Measurements from ENCODE around the gene TFDP1.

The TFDP1 gene

GRCh38 chr13:113627136-113627535, 42.6 kb downstream of the TFDP1 start:
- TF ChIP-seq CTCF (IDR thresholded peaks at IDR 0.05; ENCODE audit: insufficient read depth, low read length, poor library complexity, severe bottlenecking) = no peak
- peaks cover 33% of the 10 kb centered on the region for H3K36me3 ChIP-seq (ENCODE audit: control insufficient read depth, insufficient read depth, low read length)
- H3K27me3 ChIP-seq (replicated peaks; ENCODE audit: control insufficient read depth, insufficient read depth, low read length) = no peaks in the 10 kb centered on the region
- no peak for DNase-seq (ENCODE audit: extremely low read depth, insufficient read length)
- H3K4me3 ChIP-seq (replicated peaks; ENCODE audit: low read depth, low read length) = no peak overlapping the region

- no peak for TF ChIP-seq CTCF (IDR thresholded peaks at IDR 0.05; ENCODE audit: insufficient read depth, low read length, poor library complexity, severe bottlenecking)
- Histone ChIP-seq H3K36me3 (ENCODE audit: control insufficient read depth, insufficient read depth, low read length) (peaks cover 31% of the 10 kb centered on the region), H3K27me3 (replicated peaks; ENCODE audit: control insufficient read depth, insufficient read depth, low read length) (no peaks in the 10 kb centered on the region), H3K4me3 (replicated peaks; ENCODE audit: low read depth, low read length) (no peak overlapping the region)
- DNase-seq (ENCODE audit: extremely low read depth, insufficient read length) = no peak
These were observed 44.0 kb downstream of the TFDP1 start for GRCh38 chr13:113628291-113629270.

- no peak for TF ChIP-seq CTCF (IDR thresholded peaks at IDR 0.05; ENCODE audit: insufficient read depth, low read length, poor library complexity, severe bottlenecking)
- no peaks in the 10 kb centered on the region for H3K27me3 ChIP-seq (replicated peaks; ENCODE audit: control insufficient read depth, insufficient read depth, low read length)
- no peak for DNase-seq (ENCODE audit: extremely low read depth, insufficient read length)
- no peak overlapping the region for H3K4me3 ChIP-seq (replicated peaks; ENCODE audit: low read depth, low read length)
- peaks cover 31% of the 10 kb centered on the region for H3K36me3 ChIP-seq (ENCODE audit: control insufficient read depth, insufficient read depth, low read length)
These were observed 45.3 kb downstream of the TFDP1 start for GRCh38 chr13:113629866-113630265.

GRCh38 chr13:113630296-113630695, 45.7 kb downstream of the TFDP1 start:
- peaks cover 36% of the 10 kb centered on the region for H3K36me3 ChIP-seq (ENCODE audit: control insufficient read depth, insufficient read depth, low read length)

GRCh38 chr13:113630804-113631203, 46.3 kb downstream of the TFDP1 start:
- no peak for DNase-seq (ENCODE audit: extremely low read depth, insufficient read length)
- H3K27me3 ChIP-seq (replicated peaks; ENCODE audit: control insufficient read depth, insufficient read depth, low read length) = no peaks in the 10 kb centered on the region
- no peak overlapping the region for H3K4me3 ChIP-seq (replicated peaks; ENCODE audit: low read depth, low read length)
- H3K36me3 ChIP-seq (ENCODE audit: control insufficient read depth, insufficient read depth, low read length) = peaks cover 40% of the 10 kb centered on the region
- no peak for TF ChIP-seq CTCF (IDR thresholded peaks at IDR 0.05; ENCODE audit: insufficient read depth, low read length, poor library complexity, severe bottlenecking)

More at GRCh38 chr13:113630296-113630695, 45.7 kb downstream of the TFDP1 start:
- Histone ChIP-seq H3K27me3 (replicated peaks; ENCODE audit: control insufficient read depth, insufficient read depth, low read length) (no peaks in the 10 kb centered on the region), H3K4me3 (replicated peaks; ENCODE audit: low read depth, low read length) (no peak overlapping the region)
- no peak for DNase-seq (ENCODE audit: extremely low read depth, insufficient read length)
- no peak for TF ChIP-seq CTCF (IDR thresholded peaks at IDR 0.05; ENCODE audit: insufficient read depth, low read length, poor library complexity, severe bottlenecking)

Measured in GM06990 (cell line).